Fibroblast of mammary gland (primary cell): ENCODE measurements around the gene SERPINA6.
A peak's percentile ranks its signal among the peaks of the same experiment; 100 is the strongest.

Source experiments
- DNase-seq: peaks from one replicate; pipeline ENCODE4 v3.0.0-alpha.2; 2010; ENCODE audit warnings: low read depth
- H3K4me3 ChIP-seq: 2 replicates; pipeline ENCODE4 v1.5.1; 2011; ENCODE audit warnings: low read depth, mild to moderate bottlenecking, low read length, moderate library complexity; ENCODE audit not compliant: control insufficient read depth
- TF ChIP-seq, protein P1 (sequence below): conservative IDR thresholded peaks from 2 replicates; pipeline ENCODE4 v1.5.1; 2011; ENCODE audit warnings: low read depth, low read length, inconsistent platforms; ENCODE audit not compliant: control insufficient read depth, insufficient read depth

SERPINA6 gene

DNA sequence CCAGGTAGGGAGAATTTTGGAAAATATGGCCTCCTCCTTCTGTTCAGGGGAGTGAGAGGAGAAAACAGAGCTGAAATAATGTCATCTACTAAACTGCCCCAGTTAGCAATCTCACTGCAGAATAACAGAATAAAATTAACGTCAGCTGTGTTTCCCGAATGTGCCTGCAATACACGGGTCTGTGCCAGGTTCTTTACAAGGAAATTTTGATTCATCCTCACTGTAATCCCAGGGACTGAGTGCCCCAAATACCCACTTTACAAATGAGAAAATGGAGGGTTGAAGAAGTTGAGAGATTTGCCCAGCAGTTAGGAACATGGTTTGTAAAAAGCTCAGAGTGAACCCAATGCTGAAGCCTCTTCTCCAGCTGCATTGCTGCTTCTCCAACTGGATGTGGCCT, 21.3 kb upstream of the SERPINA6 start:
- TF ChIP-seq, protein P1, sequence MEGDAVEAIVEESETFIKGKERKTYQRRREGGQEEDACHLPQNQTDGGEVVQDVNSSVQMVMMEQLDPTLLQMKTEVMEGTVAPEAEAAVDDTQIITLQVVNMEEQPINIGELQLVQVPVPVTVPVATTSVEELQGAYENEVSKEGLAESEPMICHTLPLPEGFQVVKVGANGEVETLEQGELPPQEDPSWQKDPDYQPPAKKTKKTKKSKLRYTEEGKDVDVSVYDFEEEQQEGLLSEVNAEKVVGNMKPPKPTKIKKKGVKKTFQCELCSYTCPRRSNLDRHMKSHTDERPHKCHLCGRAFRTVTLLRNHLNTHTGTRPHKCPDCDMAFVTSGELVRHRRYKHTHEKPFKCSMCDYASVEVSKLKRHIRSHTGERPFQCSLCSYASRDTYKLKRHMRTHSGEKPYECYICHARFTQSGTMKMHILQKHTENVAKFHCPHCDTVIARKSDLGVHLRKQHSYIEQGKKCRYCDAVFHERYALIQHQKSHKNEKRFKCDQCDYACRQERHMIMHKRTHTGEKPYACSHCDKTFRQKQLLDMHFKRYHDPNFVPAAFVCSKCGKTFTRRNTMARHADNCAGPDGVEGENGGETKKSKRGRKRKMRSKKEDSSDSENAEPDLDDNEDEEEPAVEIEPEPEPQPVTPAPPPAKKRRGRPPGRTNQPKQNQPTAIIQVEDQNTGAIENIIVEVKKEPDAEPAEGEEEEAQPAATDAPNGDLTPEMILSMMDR: no peak
- peak; percentile 16 for DNase-seq
- no peak overlapping the region for H3K4me3 ChIP-seq

DNA sequence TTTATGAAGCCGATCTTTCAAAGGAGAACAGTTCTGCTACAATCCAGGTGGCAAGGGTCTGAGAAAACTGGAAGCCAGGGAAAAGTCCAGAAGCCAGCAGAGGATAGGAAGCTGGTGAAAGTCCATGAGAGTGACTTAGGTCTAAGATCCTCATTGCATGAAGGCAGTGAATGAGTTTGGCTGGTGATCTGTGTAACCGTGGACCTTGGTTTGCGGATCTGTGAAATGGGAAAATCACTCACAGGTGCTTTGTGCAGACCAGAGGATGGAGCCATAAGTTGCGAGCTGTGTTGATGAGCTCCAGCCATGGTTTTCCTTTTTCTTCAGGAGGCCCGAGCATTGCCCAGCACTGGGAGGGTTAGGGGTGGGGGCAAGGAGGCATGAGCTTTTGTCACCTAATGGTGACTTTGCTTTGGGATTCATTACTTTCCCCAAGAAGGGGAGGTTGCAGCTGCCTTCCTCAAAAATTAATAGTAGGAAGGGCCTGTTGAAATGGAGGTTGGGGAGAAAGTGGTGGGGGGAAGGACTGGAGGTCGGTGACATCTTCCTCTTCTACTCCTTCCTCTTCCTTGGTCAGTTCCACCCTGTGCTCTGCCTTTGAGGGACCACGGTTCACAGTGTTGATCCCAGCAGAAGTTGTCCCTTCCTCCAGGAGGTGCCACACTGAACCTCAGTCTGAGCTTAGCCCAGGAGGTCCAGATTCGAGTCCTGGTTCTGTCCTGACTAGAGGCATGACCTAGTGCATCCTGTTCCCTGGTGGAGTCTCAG, 20.3 kb upstream of the SERPINA6 start:
- TF ChIP-seq, protein P1: no peak
- no peak for DNase-seq
- no peak overlapping the region for H3K4me3 ChIP-seq

DNA sequence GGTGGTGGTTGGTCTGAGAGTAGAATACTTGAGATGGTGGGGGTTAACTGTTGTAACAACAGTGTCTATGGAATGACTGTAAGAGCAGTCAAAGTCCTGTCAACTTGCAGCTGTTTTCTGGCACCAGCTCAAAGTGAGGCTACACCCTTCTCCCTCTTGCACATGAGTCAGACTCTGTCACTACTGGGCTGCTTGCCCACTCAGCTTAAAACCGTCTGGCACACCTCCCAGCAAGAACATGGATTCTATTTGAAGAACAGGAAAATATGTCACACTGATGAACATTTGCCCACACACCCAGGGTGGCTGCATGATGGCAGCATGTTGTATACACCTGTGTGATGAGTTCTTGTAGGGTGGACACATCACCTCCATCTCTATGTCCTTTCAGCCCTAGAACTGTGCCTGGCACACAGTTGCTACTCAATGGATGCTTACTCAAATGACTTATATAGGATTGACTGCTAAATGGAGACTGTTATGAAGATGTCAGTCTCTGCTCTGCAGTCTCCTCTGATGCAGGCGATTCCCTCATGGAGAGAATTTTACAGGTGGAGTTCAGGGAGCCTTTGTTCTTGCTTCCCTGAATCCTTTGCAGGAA, 19.3 kb upstream of the SERPINA6 start:
- no peak overlapping the region for H3K4me3 ChIP-seq
- DNase-seq: peak; percentile 100
- TF ChIP-seq, protein P1: no peak

DNA sequence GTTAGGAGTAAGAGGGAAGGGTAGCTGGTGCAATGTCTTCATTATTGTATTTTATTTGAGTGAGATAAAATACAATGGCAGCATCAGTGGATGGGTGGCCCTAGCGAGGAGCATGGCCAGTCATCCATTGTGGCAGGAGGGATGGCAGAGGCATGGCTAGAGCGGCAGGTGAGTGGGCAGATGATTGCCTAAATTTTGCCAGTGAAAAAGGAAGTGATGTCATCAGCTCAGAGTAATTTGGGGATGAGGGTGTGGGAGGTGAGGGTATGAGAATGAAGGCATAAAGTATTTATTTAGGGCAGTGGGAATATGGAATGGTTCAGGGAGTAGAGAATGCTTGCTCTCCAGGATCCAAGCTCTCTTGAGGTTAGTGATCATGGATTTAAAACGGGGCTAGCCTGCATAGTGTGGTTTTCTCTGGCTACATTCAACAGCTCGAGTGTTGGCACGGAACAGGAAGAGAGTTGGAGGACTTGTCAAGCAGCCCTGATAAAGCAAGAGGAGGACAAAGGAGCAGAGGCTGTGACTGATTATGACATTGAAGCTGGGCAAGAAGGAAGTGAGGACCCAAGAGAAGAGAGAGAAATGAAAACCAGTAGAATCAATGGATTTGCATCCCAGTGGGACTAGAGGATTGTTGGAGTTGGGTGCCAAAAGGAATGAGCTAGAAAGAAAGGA, 18.7 kb upstream of the SERPINA6 start:
- DNase-seq: no peak
- TF ChIP-seq, protein P1: no peak
- H3K4me3 ChIP-seq: no peak overlapping the region

DNA sequence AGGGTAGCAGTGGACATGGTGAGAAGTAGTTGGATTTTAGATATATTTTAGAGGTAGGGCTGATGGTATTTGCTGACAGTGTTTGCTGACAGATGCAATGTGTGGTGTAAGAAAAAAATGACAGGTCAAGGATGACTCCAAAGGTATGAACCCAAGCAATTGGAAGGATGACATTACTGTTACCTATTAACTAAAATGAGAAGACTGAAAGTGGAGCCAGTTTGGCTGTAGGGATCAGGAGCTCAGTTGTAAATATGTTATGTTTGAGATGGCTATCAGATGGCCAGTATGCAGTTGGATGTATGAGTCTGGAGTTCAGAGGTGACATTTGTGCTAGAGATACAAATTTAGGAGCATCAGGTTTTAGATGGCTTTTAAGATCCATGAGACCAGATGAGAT, 17.4 kb upstream of the SERPINA6 start:
- no peak overlapping the region for H3K4me3 ChIP-seq
- no peak for DNase-seq
- TF ChIP-seq, protein P1: no peak

DNA sequence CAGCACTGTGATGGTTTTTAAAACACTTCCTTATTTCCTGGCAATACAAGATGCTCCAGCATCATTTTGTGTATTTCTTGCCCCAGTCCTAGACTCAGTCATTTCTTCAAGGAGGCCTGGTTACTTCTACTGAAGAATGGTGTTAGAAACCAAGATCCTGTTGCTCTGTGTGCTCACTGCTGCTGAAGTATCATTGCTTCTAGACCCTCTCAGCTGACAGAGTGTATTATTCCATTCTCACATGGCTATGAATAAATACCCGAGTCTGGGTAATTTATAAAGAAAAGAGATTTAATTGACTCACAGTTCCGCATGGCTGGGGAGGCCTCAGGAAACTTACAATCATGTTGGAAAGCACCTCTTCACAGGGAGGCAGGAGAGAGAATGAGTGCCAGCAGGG, 14.9 kb upstream of the SERPINA6 start:
- no peak for DNase-seq
- TF ChIP-seq, protein P1: no peak
- no peak overlapping the region for H3K4me3 ChIP-seq
